SH-SY5Y (cell line): ENCODE results near the gene USP47.

Source experiments
- GATA2 ChIP-seq: IDR thresholded peaks from 2 replicates; pipeline ENCODE4 v1.6.1; 2011; ENCODE audit warnings: mild to moderate bottlenecking, low read depth, low read length
- GATA3 ChIP-seq: IDR thresholded peaks from 2 replicates; pipeline ENCODE4 v1.6.1; 2011; ENCODE audit warnings: low read depth, mild to moderate bottlenecking, low read length, moderate library complexity

- TF ChIP-seq GATA3 (no peak), GATA2 (no peak)
These were observed 161.6 kb downstream of the USP47 start for GRCh38 chr11:12003336-12003735.
